Measurements from ENCODE around the gene ANKRD12. TPM values are rescaled to one million over a fixed set of nuclear protein-coding genes. Genes with fewer than 3 reads are reported as not detected.

Gene ANKRD12
- total and polyA plus RNA-seq, 2 experiments from 2014 or later, result 23.9 to 92.4 TPM

DNA sequence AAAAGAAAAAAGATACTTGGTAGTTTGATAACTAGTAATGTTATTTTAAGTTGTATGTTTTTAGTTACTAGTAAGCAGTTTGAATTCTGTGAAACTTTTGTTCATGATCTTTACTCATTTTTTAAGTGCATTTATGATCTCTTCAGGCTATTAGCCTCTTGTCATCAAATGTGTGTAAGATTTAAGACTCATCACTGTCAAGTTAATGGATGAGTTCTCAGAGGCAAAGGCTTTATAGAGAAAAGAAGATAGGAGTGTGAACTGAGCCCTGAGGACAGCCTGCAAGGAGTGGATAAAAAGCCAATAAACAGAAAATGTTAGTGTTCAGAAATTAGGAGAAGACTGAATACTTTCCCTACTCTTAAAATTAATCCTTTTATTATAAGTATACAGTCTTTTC lies 20.6 kb upstream of the ANKRD12 start (continued):
- TF ChIP-seq, protein P1, sequence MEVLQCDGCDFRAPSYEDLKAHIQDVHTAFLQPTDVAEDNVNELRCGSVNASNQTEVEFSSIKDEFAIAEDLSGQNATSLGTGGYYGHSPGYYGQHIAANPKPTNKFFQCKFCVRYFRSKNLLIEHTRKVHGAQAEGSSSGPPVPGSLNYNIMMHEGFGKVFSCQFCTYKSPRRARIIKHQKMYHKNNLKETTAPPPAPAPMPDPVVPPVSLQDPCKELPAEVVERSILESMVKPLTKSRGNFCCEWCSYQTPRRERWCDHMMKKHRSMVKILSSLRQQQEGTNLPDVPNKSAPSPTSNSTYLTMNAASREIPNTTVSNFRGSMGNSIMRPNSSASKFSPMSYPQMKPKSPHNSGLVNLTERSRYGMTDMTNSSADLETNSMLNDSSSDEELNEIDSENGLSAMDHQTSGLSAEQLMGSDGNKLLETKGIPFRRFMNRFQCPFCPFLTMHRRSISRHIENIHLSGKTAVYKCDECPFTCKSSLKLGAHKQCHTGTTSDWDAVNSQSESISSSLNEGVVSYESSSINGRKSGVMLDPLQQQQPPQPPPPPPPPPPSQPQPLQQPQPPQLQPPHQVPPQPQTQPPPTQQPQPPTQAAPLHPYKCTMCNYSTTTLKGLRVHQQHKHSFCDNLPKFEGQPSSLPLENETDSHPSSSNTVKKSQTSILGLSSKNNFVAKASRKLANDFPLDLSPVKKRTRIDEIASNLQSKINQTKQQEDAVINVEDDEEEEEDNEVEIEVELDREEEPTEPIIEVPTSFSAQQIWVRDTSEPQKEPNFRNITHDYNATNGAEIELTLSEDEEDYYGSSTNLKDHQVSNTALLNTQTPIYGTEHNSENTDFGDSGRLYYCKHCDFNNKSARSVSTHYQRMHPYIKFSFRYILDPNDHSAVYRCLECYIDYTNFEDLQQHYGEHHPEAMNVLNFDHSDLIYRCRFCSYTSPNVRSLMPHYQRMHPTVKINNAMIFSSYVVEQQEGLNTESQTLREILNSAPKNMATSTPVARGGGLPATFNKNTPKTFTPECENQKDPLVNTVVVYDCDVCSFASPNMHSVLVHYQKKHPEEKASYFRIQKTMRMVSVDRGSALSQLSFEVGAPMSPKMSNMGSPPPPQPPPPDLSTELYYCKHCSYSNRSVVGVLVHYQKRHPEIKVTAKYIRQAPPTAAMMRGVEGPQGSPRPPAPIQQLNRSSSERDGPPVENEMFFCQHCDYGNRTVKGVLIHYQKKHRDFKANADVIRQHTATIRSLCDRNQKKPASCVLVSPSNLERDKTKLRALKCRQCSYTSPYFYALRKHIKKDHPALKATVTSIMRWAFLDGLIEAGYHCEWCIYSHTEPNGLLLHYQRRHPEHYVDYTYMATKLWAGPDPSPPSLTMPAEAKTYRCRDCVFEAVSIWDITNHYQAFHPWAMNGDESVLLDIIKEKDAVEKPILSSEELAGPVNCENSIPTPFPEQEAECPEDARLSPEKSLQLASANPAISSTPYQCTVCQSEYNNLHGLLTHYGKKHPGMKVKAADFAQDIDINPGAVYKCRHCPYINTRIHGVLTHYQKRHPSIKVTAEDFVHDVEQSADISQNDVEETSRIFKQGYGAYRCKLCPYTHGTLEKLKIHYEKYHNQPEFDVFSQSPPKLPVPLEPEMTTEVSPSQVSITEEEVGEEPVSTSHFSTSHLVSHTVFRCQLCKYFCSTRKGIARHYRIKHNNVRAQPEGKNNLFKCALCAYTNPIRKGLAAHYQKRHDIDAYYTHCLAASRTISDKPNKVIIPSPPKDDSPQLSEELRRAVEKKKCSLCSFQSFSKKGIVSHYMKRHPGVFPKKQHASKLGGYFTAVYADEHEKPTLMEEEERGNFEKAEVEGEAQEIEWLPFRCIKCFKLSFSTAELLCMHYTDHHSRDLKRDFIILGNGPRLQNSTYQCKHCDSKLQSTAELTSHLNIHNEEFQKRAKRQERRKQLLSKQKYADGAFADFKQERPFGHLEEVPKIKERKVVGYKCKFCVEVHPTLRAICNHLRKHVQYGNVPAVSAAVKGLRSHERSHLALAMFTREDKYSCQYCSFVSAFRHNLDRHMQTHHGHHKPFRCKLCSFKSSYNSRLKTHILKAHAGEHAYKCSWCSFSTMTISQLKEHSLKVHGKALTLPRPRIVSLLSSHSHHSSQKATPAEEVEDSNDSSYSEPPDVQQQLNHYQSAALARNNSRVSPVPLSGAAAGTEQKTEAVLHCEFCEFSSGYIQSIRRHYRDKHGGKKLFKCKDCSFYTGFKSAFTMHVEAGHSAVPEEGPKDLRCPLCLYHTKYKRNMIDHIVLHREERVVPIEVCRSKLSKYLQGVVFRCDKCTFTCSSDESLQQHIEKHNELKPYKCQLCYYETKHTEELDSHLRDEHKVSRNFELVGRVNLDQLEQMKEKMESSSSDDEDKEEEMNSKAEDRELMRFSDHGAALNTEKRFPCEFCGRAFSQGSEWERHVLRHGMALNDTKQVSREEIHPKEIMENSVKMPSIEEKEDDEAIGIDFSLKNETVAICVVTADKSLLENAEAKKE (CRISPR knock-in tag; IDR thresholded peaks at IDR 0.05), result no peak
- no peak for TF ChIP-seq ETS1 (IDR thresholded peaks at IDR 0.05)
- no peak for TF ChIP-seq ZNF114 (CRISPR knock-in tag; IDR thresholded peaks at IDR 0.05)
- no peak for TF ChIP-seq ZNF331 (CRISPR knock-in tag; IDR thresholded peaks at IDR 0.05; ENCODE audit: low read depth)

- peaks cover 20% of the 10 kb centered on the region for H3K4me1 Mint-ChIP-seq
- ATAC-seq (no peak), DNase-seq (ENCODE audit: low spot score) (no peak)
- peaks cover 41% of the 10 kb centered on the region; the same call in 2 of the 3 replicates for H3K36me3 Mint-ChIP-seq (ENCODE audit: low read depth)
- no peak overlapping the region for H3K27ac Mint-ChIP-seq
- Histone ChIP-seq H3F3A (replicated peaks; ENCODE audit: low read depth) (no peaks in the 10 kb centered on the region), H3K9me2 (ENCODE audit: insufficient read depth) (no peaks in the 10 kb centered on the region), H3K27me3 (ENCODE audit: insufficient read depth) (no peaks in the 10 kb centered on the region), H3K79me2 (replicated peaks; ENCODE audit: insufficient read depth) (peaks cover 95% of the 10 kb centered on the region), H3K4me2 (no peak overlapping the region), H2AFZ (no peak overlapping the region), H3K4me1 (ENCODE audit: insufficient read depth) (peaks cover 32% of the 10 kb centered on the region), H3K36me3 (ENCODE audit: insufficient read depth) (peaks cover 31% of the 10 kb centered on the region; the same call in 1 of the 2 replicates), H4K20me1 (replicated peaks; ENCODE audit: insufficient read depth) (peaks cover 25% of the 10 kb centered on the region), H3K27ac (ENCODE audit: low read depth) (no peak overlapping the region), H3K4me3 (no peak overlapping the region)
- H3K9me3 Mint-ChIP-seq, result no peaks in the 10 kb centered on the region
- H3K4me3 Mint-ChIP-seq, result no peak overlapping the region
- peaks cover 2% of the 10 kb centered on the region for H3K27me3 Mint-ChIP-seq (ENCODE audit: insufficient read depth, low read depth, poor library complexity)
- no peak for TF ChIP-seq ETS1 (IDR thresholded peaks at IDR 0.05)
- TF ChIP-seq EZH2phosphoT487 (IDR thresholded peaks at IDR 0.05; ENCODE audit: unreplicated experiment), result no peak
- no peak for TF ChIP-seq EZH2 (IDR thresholded peaks at IDR 0.05; ENCODE audit: low read depth, unreplicated experiment)
- TF ChIP-seq CREB1 (CRISPR knock-in tag; IDR thresholded peaks at IDR 0.05; ENCODE audit: low read depth), result no peak
- TF ChIP-seq STAT1 (IDR thresholded peaks at IDR 0.05; ENCODE audit: unreplicated experiment), result no peak
- TF ChIP-seq ZNF331 (CRISPR knock-in tag; IDR thresholded peaks at IDR 0.05; ENCODE audit: low read depth), result no peak
- TF ChIP-seq, protein P2, sequence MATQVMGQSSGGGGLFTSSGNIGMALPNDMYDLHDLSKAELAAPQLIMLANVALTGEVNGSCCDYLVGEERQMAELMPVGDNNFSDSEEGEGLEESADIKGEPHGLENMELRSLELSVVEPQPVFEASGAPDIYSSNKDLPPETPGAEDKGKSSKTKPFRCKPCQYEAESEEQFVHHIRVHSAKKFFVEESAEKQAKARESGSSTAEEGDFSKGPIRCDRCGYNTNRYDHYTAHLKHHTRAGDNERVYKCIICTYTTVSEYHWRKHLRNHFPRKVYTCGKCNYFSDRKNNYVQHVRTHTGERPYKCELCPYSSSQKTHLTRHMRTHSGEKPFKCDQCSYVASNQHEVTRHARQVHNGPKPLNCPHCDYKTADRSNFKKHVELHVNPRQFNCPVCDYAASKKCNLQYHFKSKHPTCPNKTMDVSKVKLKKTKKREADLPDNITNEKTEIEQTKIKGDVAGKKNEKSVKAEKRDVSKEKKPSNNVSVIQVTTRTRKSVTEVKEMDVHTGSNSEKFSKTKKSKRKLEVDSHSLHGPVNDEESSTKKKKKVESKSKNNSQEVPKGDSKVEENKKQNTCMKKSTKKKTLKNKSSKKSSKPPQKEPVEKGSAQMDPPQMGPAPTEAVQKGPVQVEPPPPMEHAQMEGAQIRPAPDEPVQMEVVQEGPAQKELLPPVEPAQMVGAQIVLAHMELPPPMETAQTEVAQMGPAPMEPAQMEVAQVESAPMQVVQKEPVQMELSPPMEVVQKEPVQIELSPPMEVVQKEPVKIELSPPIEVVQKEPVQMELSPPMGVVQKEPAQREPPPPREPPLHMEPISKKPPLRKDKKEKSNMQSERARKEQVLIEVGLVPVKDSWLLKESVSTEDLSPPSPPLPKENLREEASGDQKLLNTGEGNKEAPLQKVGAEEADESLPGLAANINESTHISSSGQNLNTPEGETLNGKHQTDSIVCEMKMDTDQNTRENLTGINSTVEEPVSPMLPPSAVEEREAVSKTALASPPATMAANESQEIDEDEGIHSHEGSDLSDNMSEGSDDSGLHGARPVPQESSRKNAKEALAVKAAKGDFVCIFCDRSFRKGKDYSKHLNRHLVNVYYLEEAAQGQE (IDR thresholded peaks at IDR 0.05; ENCODE audit: unreplicated experiment), result no peak
- TF ChIP-seq JUNB (IDR thresholded peaks at IDR 0.05; ENCODE audit: unreplicated experiment), result no peak
These were observed 18.4 kb upstream of the ANKRD12 start for GRCh38 chr18:9117980-9118841.
